ENCODE results near the gene SH3TC1.

SH3TC1 gene

GRCh38 chr4:8214136-8214535 lies 15.0 kb downstream of the SH3TC1 start:
- DNase-seq: no peak
- no peak for TF ChIP-seq POLR2A (IDR thresholded peaks at IDR 0.05; ENCODE audit: low read length)
- TF ChIP-seq GATA1 (IDR thresholded peaks at IDR 0.05; ENCODE audit: low read depth, low read length): no peak

GRCh38 chr4:8215001-8215427 lies 15.9 kb downstream of the SH3TC1 start:
- no peak for TF ChIP-seq GATA1 (IDR thresholded peaks at IDR 0.05; ENCODE audit: low read depth, low read length)
- DNase-seq: no peak

GRCh38 chr4:8215641-8216442 lies 16.8 kb downstream of the SH3TC1 start:
- TF ChIP-seq GATA1 (IDR thresholded peaks at IDR 0.05; ENCODE audit: low read depth, low read length) (no peak), POLR2A (IDR thresholded peaks at IDR 0.05; ENCODE audit: low read length) (no peak)
- no peak for DNase-seq

- DNase-seq: no peak
- TF ChIP-seq GATA1 (IDR thresholded peaks at IDR 0.05; ENCODE audit: low read depth, low read length) (no peak), POLR2A (IDR thresholded peaks at IDR 0.05; ENCODE audit: low read length) (no peak)
Observed at GRCh38 chr4:8216443-8217245, 17.6 kb downstream of the SH3TC1 start.

GRCh38 chr4:8217246-8217511 lies 18.1 kb downstream of the SH3TC1 start:
- TF ChIP-seq GATA1 (IDR thresholded peaks at IDR 0.05; ENCODE audit: low read depth, low read length) (no peak), POLR2A (IDR thresholded peaks at IDR 0.05; ENCODE audit: low read length) (no peak)
- no peak for DNase-seq

- no peak for DNase-seq
- TF ChIP-seq GATA1 (IDR thresholded peaks at IDR 0.05; ENCODE audit: low read depth, low read length): no peak
Observed at GRCh38 chr4:8217871-8218270, 18.8 kb downstream of the SH3TC1 start.

GRCh38 chr4:8218371-8219031 lies 19.4 kb downstream of the SH3TC1 start:
- TF ChIP-seq POLR2A (IDR thresholded peaks at IDR 0.05; ENCODE audit: low read length) (no peak), GATA1 (IDR thresholded peaks at IDR 0.05; ENCODE audit: low read depth, low read length) (no peak)
- no peak for DNase-seq

GRCh38 chr4:8219236-8219635 lies 20.1 kb downstream of the SH3TC1 start:
- no peak for DNase-seq
- no peak for TF ChIP-seq GATA1 (IDR thresholded peaks at IDR 0.05; ENCODE audit: low read depth, low read length)
- TF ChIP-seq POLR2A (IDR thresholded peaks at IDR 0.05; ENCODE audit: low read length): no peak

- TF ChIP-seq POLR2A (IDR thresholded peaks at IDR 0.05; ENCODE audit: low read length): no peak
- TF ChIP-seq GATA1 (IDR thresholded peaks at IDR 0.05; ENCODE audit: low read depth, low read length): no peak
- no peak for DNase-seq
Observed at GRCh38 chr4:8220661-8221450, 21.8 kb downstream of the SH3TC1 start.

- no peak for DNase-seq
- TF ChIP-seq GATA1 (IDR thresholded peaks at IDR 0.05; ENCODE audit: low read depth, low read length) (no peak), POLR2A (IDR thresholded peaks at IDR 0.05; ENCODE audit: low read length) (no peak)
Observed at GRCh38 chr4:8221476-8221875, 22.4 kb downstream of the SH3TC1 start.

- DNase-seq: no peak
- no peak for TF ChIP-seq POLR2A (IDR thresholded peaks at IDR 0.05; ENCODE audit: low read length)
- no peak for TF ChIP-seq GATA1 (IDR thresholded peaks at IDR 0.05; ENCODE audit: low read depth, low read length)
Observed at GRCh38 chr4:8221985-8222384, 22.9 kb downstream of the SH3TC1 start.

GRCh38 chr4:8222609-8223388 lies 23.7 kb downstream of the SH3TC1 start:
- TF ChIP-seq POLR2A (IDR thresholded peaks at IDR 0.05; ENCODE audit: low read length) (no peak), GATA1 (IDR thresholded peaks at IDR 0.05; ENCODE audit: low read depth, low read length) (no peak)
- DNase-seq: no peak

All from erythroblast (primary cell).